ENCODE results near the gene GHITM. TPM values are rescaled to one million over a fixed set of nuclear protein-coding genes. Genes with fewer than 3 reads are reported as not detected.

GHITM gene
- total and polyA plus RNA-seq, 2 donors from 2014 or later = 134 to 376 TPM

GRCh38 chr10:84196083-84196482 lies 56.8 kb downstream of the GHITM start:
- H3K27me3 ChIP-seq (ENCODE audit: control insufficient read depth, insufficient read depth, low read length) = peaks cover 20% of the 10 kb centered on the region
- no peak for DNase-seq
- no peak for FAIRE-seq
- intact Hi-C loops (cut with DNase I) = no loop called here
- no peak overlapping the region for H3K9ac ChIP-seq (ENCODE audit: low read length in 3 of 3)
- no peak overlapping the region for H3K27ac ChIP-seq (ENCODE audit: low read depth in 2 of 2, low read length in 2 of 2)
- H3K4me1 ChIP-seq (ENCODE audit: control insufficient read depth in 2 of 3, insufficient read depth in 2 of 3, low read depth in 1 of 3, low read length in 3 of 3) = peaks cover 0 to 3% (median 0%) of the 10 kb centered on the region in 3 donors
- H3K36me3 ChIP-seq (ENCODE audit: control insufficient read depth in 2 of 3, insufficient read depth in 3 of 3, low read length in 3 of 3) = no peaks in the 10 kb centered on the region
- no peak overlapping the region for H3K4me3 ChIP-seq (ENCODE audit: low read length in 3 of 3)
- no peak for TF ChIP-seq CTCF (IDR thresholded peaks at IDR 0.05; ENCODE audit: borderline replicate concordance, extremely low read depth, insufficient read depth)
- H3K9me3 ChIP-seq (ENCODE audit: control insufficient read depth in 2 of 3, insufficient read depth in 1 of 3, low read length in 3 of 3) = no peaks in the 10 kb centered on the region

GRCh38 chr10:84196941-84197340 lies 57.6 kb downstream of the GHITM start:
- Histone ChIP-seq H3K36me3 (ENCODE audit: control insufficient read depth in 2 of 3, insufficient read depth in 3 of 3, low read length in 3 of 3) (no peaks in the 10 kb centered on the region), H3K4me3 (ENCODE audit: low read length in 3 of 3) (no peak overlapping the region), H3K9ac (ENCODE audit: low read length in 3 of 3) (no peak overlapping the region), H3K27me3 (ENCODE audit: control insufficient read depth, insufficient read depth, low read length) (peaks cover 20% of the 10 kb centered on the region), H3K9me3 (ENCODE audit: control insufficient read depth in 2 of 3, insufficient read depth in 1 of 3, low read length in 3 of 3) (no peaks in the 10 kb centered on the region), H3K27ac (ENCODE audit: low read depth in 2 of 2, low read length in 2 of 2) (no peak overlapping the region), H3K4me1 (ENCODE audit: control insufficient read depth in 2 of 3, insufficient read depth in 2 of 3, low read depth in 1 of 3, low read length in 3 of 3) (peaks cover 0 to 3% (median 0%) of the 10 kb centered on the region in 3 donors)
- TF ChIP-seq CTCF (IDR thresholded peaks at IDR 0.05; ENCODE audit: borderline replicate concordance, extremely low read depth, insufficient read depth) = no peak
- intact Hi-C loops (cut with DNase I) = no loop called here
- FAIRE-seq (no peak), DNase-seq (no peak)

GRCh38 chr10:84197643-84198042 lies 58.3 kb downstream of the GHITM start:
- Histone ChIP-seq H3K9me3 (ENCODE audit: control insufficient read depth in 2 of 3, insufficient read depth in 1 of 3, low read length in 3 of 3) (no peaks in the 10 kb centered on the region), H3K27me3 (ENCODE audit: control insufficient read depth, insufficient read depth, low read length) (peaks cover 20% of the 10 kb centered on the region), H3K9ac (ENCODE audit: low read length in 3 of 3) (no peak overlapping the region), H3K27ac (ENCODE audit: low read depth in 2 of 2, low read length in 2 of 2) (no peak overlapping the region), H3K36me3 (ENCODE audit: control insufficient read depth in 2 of 3, insufficient read depth in 3 of 3, low read length in 3 of 3) (no peaks in the 10 kb centered on the region), H3K4me1 (ENCODE audit: control insufficient read depth in 2 of 3, insufficient read depth in 2 of 3, low read depth in 1 of 3, low read length in 3 of 3) (peaks cover 0 to 3% (median 0%) of the 10 kb centered on the region in 3 donors), H3K4me3 (ENCODE audit: low read length in 3 of 3) (no peak overlapping the region)
- TF ChIP-seq CTCF (IDR thresholded peaks at IDR 0.05; ENCODE audit: borderline replicate concordance, extremely low read depth, insufficient read depth) = no peak
- FAIRE-seq = no peak
- intact Hi-C loops (cut with DNase I) = no loop called here
- DNase-seq = no peak

Measured in kidney (tissue), 14 donors.